Measurements from ENCODE around the gene LAIR2.
A peak's percentile ranks its signal among the peaks of the same experiment; 100 is the strongest.

Gene LAIR2

DNA sequence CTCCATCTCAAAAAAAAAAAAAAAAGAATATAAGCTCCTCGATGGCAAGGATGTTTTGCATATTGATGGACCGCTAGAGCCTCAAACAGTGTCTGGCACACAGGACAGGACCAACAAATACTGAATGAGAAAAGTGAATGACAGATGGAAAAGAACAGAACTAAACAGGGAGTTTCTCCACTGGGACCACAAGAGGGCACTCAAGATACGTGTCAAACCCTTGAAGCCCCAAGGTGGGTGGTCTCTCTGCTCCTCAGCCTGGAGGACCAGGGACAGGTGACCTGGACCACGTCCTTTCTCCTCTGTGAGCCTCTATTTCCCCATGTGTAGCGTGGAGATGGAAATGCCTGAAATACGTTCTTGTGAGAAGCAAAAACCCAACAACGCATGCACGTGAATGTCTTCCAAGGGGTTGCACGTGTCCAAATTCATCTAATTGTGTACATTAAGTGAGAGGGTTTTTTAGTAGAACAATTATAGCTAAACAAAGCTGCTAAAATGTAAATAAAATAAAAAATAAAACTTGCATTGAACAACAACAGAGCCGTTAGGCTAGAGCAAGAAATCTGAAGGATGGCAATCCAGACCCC lies 23.9 kb upstream of the LAIR2 start:
- peak; percentile 28 for TF ChIP-seq CTCF (IDR thresholded peaks at IDR 0.05; ENCODE audit: insufficient read depth, low read length, poor library complexity, severe bottlenecking)
- TF ChIP-seq EZH2phosphoT487 (conservative IDR thresholded peaks at IDR 0.05; ENCODE audit: low read length): no peak
- Histone ChIP-seq H3F3A (ENCODE audit: insufficient read depth) (no peaks in the 10 kb centered on the region), H3K9me2 (replicated peaks; ENCODE audit: insufficient read depth, low read length) (no peaks in the 10 kb centered on the region), H2AFZ (ENCODE audit: low read depth, low read length, severe bottlenecking) (no peak overlapping the region), H3K4me3 (ENCODE audit: insufficient read depth, low read length, poor library complexity, severe bottlenecking) (no peak overlapping the region), H3K27ac (ENCODE audit: low read depth, low read length) (no peak overlapping the region), H3K4me2 (ENCODE audit: low read depth, low read length, poor library complexity, severe bottlenecking) (no peak overlapping the region), H3K9me3 (ENCODE audit: insufficient read depth, low read length) (no peaks in the 10 kb centered on the region), H4K20me1 (ENCODE audit: low read depth, low read length) (no peaks in the 10 kb centered on the region), H3K9ac (ENCODE audit: low read length) (no peak overlapping the region), H3K36me3 (ENCODE audit: low read length) (no peaks in the 10 kb centered on the region), H3K79me2 (ENCODE audit: insufficient read depth, low read length) (no peaks in the 10 kb centered on the region), H3K27me3 (ENCODE audit: low read length) (no peaks in the 10 kb centered on the region)

DNA sequence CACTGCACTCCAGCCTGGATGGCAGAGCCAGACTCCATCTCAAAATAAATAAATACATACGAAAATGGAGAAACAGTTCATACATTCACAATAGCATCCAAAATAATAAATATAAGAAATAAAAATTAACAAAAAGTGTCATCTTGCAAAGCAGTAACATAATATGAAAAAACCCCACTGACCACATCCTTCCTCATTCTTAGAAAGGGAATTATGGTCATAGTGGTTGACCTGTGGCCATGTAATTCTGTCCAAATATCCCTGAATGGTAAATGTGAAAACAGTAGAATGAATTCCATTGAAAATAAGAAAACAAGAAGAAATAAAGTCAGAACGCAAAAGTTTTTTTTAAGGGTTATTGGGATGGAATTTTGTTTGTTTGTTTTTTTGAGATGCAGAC lies 22.6 kb upstream of the LAIR2 start:
- TF ChIP-seq CTCF (IDR thresholded peaks at IDR 0.05; ENCODE audit: insufficient read depth, low read length, poor library complexity, severe bottlenecking) (no peak), EZH2phosphoT487 (conservative IDR thresholded peaks at IDR 0.05; ENCODE audit: low read length) (no peak)

GRCh38 chr19:54481326-54481930 lies 21.2 kb upstream of the LAIR2 start:
- H2AFZ ChIP-seq (ENCODE audit: low read depth, low read length, severe bottlenecking): no peak overlapping the region
- no peaks in the 10 kb centered on the region for H3K9me2 ChIP-seq (replicated peaks; ENCODE audit: insufficient read depth, low read length)
- H3K27me3 ChIP-seq (ENCODE audit: low read length): no peaks in the 10 kb centered on the region
- H3K79me2 ChIP-seq (ENCODE audit: insufficient read depth, low read length): no peaks in the 10 kb centered on the region
- H3K36me3 ChIP-seq (ENCODE audit: low read length): no peaks in the 10 kb centered on the region
- no peak overlapping the region for H3K4me3 ChIP-seq (ENCODE audit: insufficient read depth, low read length, poor library complexity, severe bottlenecking)
- no peaks in the 10 kb centered on the region for H4K20me1 ChIP-seq (ENCODE audit: low read depth, low read length)
- H3F3A ChIP-seq (ENCODE audit: insufficient read depth): no peaks in the 10 kb centered on the region
- no peak overlapping the region for H3K4me2 ChIP-seq (ENCODE audit: low read depth, low read length, poor library complexity, severe bottlenecking)
- no peak overlapping the region for H3K9ac ChIP-seq (ENCODE audit: low read length)
- H3K9me3 ChIP-seq (ENCODE audit: insufficient read depth, low read length): no peaks in the 10 kb centered on the region
- TF ChIP-seq EZH2phosphoT487 (conservative IDR thresholded peaks at IDR 0.05; ENCODE audit: low read length): no peak
- peak; percentile 32 for TF ChIP-seq CTCF (IDR thresholded peaks at IDR 0.05; ENCODE audit: insufficient read depth, low read length, poor library complexity, severe bottlenecking)
- no peak overlapping the region for H3K27ac ChIP-seq (ENCODE audit: low read depth, low read length)

More for the DNA sequence above, 22.6 kb upstream of the LAIR2 start:
- no peaks in the 10 kb centered on the region for H3F3A ChIP-seq (ENCODE audit: insufficient read depth)
- no peaks in the 10 kb centered on the region for H4K20me1 ChIP-seq (ENCODE audit: low read depth, low read length)
- H3K79me2 ChIP-seq (ENCODE audit: insufficient read depth, low read length): no peaks in the 10 kb centered on the region
- no peaks in the 10 kb centered on the region for H3K36me3 ChIP-seq (ENCODE audit: low read length)
- H3K9me3 ChIP-seq (ENCODE audit: insufficient read depth, low read length): no peaks in the 10 kb centered on the region
- no peak overlapping the region for H2AFZ ChIP-seq (ENCODE audit: low read depth, low read length, severe bottlenecking)
- H3K9me2 ChIP-seq (replicated peaks; ENCODE audit: insufficient read depth, low read length): no peaks in the 10 kb centered on the region
- H3K27me3 ChIP-seq (ENCODE audit: low read length): no peaks in the 10 kb centered on the region
- H3K4me3 ChIP-seq (ENCODE audit: insufficient read depth, low read length, poor library complexity, severe bottlenecking): no peak overlapping the region
- no peak overlapping the region for H3K27ac ChIP-seq (ENCODE audit: low read depth, low read length)
- no peak overlapping the region for H3K4me2 ChIP-seq (ENCODE audit: low read depth, low read length, poor library complexity, severe bottlenecking)
- no peak overlapping the region for H3K9ac ChIP-seq (ENCODE audit: low read length)
